GM18951 (cell line): ENCODE results near the gene CDK3.

Experiments
- POLR2A ChIP-seq: IDR thresholded peaks from 4 replicates; pipeline ENCODE4 v1.6.1; 2011; ENCODE audit warnings: mild to moderate bottlenecking; ENCODE audit not compliant: insufficient read length, insufficient read depth; ENCODE audit errors: extremely low read depth
- in situ Hi-C: fragments of 300-500 bp; cut with MboI; formaldehyde crosslinking; loops from one replicate; pipeline ENCODE4 v1.12.0; 2022; ENCODE audit warnings: low sequenced_read_pairs, mixed read lengths, inconsistent platforms; ENCODE audit not compliant: unreplicated experiment

Gene CDK3

GRCh38 chr17:76013377-76013932, 12.8 kb downstream of the CDK3 start:
- in situ Hi-C loops, result loop anchor here (10.0 kb wide), 1 partner anchor 281 kb away; no protein-coding TSS in a partner anchor
- no peak for TF ChIP-seq POLR2A

DNA sequence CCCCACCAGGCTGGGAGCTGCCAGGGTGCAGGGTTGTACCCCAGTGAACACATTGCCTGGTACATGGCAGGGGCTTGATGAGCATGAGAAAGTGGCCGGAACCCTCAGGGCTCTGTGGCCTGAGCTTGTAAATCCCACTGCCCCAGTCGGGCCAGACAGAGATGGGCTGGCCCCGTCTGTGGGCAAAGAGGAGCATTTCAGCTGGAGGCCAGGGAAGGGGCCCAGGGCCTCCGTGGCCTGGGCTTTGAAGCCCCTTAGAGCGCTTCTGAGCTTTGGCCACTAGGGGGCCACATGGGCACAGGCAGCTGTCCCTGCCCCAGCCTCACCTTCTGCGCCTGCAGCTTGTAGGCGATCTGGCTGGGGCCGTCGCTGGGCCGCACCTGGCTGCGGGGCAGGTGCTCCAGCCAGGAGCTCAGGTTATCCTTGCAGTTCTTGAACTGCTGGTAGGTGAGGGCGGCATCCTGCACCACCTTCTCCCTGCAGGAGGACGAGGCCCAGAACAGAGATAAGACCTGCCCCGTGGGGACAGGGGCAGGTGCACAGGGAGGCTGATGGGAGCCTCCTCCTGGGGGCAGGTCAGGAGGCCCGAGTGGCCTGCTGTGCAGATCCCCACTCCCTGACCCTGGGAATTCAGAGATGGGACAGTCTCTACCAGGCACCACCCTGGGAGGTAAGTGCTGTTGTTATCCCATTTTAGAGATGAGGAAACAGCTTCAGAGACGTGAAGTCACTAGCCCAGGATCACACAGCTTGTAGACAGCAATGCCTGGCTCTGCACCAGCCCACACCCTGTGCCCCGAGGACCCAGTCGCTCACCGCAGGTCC, 13.7 kb downstream of the CDK3 start:
- in situ Hi-C loops, result loop anchor here (10.0 kb wide), 1 partner anchor 280 kb away; no protein-coding TSS in a partner anchor
- no peak for TF ChIP-seq POLR2A

DNA sequence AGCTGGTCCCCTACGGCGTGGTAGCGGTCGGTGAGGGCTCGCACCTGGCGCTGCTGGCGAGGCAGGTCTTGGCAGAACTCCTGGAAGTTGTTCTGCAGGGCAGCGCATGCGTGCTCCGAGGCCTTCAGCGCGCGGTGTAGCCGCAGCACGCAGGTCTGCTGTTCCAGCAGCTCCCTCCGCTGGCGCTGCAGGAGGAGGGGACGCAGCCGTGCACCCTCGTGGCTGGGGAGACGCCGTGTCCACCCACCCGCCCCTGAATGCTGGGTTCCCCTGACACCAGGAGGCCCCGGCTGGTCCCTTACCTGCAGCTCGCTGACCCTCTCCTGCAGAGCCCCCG, 14.2 kb downstream of the CDK3 start:
- in situ Hi-C loops, result loop anchor here (10.0 kb wide), 1 partner anchor 280 kb away; no protein-coding TSS in a partner anchor
- no peak for TF ChIP-seq POLR2A

DNA sequence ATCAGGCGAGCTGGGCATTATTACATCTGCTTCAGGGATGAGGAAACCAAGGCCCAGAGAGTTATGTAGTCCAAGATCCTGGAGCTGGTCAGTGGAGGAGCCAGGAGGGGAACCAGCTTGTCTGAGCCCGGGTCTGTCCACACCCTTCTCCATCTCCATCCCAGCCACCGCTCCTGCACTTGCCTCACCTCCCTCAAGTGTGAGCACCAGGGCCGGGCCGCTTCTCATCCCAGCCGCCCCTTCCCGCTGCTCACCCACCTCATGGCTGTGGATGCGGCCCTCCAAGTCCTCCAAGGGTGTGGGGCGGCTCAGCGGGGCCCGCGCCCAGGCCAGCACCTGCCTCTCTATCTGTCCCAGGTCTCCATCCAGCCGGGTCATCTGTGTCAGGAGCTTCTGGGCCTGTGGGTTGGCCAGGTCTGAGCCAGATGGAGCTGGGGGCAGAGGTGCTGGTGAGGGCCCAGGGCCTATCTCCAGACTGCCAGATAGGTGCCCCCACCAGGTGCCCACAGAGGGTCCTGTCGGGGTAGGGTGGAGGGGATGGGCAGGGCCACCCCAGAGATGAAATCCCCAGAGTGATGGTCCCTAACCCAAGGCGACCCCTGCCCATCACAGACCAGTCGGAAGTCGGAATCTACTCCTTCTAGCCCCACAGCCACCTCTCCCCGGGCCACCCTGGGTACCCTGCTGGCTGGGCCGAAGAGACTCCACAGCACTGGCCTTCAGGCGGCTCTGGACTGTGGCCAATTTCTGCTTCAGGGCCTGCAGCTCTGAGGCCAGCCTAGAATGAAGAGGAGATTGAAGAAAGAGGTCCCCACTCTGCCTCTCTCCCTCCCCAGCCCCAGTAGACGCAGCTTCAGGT, 17.1 kb downstream of the CDK3 start:
- in situ Hi-C loops, result loop anchor here (10.0 kb wide), 1 partner anchor 277 kb away; no protein-coding TSS in a partner anchor
- TF ChIP-seq POLR2A, result no peak

GRCh38 chr17:76018340-76018680, 17.7 kb downstream of the CDK3 start:
- in situ Hi-C loops, result loop anchor here (10.0 kb wide), 1 partner anchor 276 kb away; no protein-coding TSS in a partner anchor
- no peak for TF ChIP-seq POLR2A

DNA sequence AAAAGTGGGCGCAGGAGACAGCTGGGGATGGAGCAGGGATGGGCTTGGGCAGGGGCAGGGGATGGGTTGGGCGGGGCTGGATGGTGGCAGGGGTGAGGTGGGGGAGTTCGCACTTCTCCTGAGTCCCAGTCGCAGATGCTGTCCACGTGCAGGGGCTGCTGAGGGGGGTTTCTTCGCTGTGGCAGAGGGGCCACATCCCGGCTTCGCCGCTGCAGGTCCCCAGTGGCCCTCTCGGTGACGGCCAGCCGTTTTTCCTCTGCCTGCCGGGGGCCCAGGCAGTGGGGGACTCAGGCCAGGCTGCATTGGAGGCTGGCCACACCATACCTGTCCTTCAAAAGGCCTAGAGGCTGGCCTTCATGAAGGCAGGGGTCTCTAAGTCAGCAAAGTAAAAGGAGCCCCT, 18.1 kb downstream of the CDK3 start:
- in situ Hi-C loops, result loop anchor here (10.0 kb wide), 1 partner anchor 276 kb away; no protein-coding TSS in a partner anchor

DNA sequence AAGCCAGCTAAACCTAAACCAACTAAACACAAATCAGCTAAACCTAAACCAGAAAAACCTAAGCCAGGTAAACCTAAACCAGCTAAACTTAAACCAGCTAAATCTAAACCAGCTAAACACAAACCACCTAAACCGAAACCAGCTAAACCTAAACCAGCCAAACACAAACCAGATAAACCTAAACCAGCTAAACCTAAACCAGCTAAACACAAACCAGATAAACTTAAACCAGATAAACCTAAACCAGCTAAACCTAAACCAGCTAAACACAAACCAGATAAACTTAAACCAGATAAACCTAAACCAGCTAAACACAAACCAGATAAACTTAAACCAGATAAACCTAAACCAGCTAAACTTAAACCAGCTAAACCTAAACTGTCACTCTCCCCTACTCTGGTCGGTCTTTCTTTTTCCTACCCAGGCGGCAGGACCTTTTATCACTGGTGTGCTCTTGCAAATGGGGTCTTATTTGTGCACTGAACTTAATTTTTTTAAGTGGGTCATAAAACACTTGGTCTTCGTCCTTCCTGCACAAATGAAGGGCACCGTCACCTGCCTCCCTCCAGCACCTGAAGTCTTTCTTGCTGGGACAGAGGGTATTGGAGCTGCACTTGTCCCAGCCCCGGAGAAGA, 19.3 kb downstream of the CDK3 start:
- in situ Hi-C loops, result loop anchor here (10.0 kb wide), 1 partner anchor 275 kb away; no protein-coding TSS in a partner anchor
- TF ChIP-seq POLR2A, result no peak

More for the DNA sequence above, 18.1 kb downstream of the CDK3 start:
- no peak for TF ChIP-seq POLR2A

DNA sequence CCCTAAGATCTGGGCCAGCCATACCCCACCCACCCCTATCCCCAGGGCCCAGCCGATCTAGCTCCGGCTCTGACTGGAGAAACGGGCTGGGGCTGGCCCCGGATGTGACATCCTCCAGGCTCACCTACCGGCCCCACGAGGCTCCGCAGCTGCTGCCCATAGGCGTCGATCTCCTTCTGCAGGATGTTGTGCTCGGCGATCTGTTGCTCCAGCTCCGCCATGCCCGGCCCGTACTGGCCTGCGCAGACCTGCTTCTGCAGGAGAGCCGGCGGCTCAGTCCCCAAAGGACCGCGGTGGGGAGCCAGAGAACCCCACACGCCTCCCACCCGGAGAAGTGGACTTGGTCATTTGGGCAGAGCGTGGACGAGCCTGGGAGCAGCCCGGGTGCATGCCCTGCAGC, 21.6 kb downstream of the CDK3 start:
- in situ Hi-C loops, result no loop called here
- no peak for TF ChIP-seq POLR2A

- no peak for TF ChIP-seq POLR2A
- in situ Hi-C loops, result no loop called here
Measured at GRCh38 chr17:76022973-76023899, 22.6 kb downstream of the CDK3 start.

DNA sequence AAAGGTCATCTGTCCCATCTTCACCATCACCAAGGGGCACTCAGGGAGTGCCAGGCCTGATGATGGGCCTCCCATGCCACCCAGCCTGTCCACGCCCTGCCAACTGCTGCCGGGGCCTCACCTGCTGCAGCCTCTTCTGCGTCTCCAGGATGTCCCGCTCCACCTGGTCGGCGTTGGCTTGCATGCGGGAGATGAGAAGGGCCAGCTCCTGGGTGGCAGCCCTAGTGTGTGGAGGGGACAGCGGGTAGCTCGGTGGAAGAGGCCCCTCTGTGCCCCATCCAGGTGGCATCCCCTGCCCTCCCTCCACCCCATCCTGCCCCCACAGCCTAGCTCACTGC, 23.2 kb downstream of the CDK3 start:
- in situ Hi-C loops, result no loop called here
- no peak for TF ChIP-seq POLR2A

DNA sequence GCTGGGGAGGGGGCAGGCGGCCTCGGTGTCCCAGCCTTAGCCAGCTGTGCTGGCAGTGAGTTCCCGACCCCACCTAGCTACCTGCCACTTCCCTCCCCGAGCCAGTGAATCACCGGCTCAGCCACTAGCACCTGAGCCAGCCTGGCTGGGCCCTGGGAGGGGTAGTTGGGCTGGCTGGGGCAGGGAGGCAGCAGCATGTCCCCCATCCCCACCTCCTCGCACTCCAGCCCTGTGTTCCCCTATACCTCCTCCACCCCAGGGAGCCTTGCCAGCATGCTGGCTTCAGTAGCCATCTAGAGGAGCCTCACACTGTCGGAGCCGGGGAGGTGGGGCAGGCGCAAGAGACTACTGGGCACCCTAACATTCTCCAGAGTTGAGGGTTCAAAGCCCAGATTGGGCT, 23.7 kb downstream of the CDK3 start:
- in situ Hi-C loops, result no loop called here

DNA sequence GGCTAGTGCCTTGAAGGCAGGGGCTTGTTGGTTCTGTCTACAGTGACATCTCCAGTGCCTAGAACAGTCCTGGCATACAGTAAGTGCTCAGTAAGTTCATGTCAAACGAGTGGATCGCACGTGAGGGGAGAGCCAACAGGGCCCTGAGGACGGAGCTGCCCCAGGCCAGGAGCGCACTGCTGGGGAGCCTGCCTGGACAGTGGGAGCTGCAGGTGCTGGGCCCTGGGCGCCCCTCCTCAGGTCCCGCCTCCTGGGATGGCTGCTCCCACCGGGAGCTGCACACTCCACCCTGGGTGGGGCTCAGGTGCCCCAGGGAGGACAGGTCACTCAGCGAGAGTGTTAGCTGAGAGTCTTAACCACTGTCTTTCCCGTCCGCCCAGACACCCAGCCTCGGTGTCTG, 24.6 kb downstream of the CDK3 start:
- in situ Hi-C loops, result no loop called here
- no peak for TF ChIP-seq POLR2A

More for the DNA sequence above, 23.7 kb downstream of the CDK3 start:
- TF ChIP-seq POLR2A, result no peak
